Measurements from ENCODE around the gene CST9L.

Gene CST9L

GRCh38 chr20:23568320-23568970 lies at the start of gene CST9L:
TSS of gene CST9L (minus strand) at chr20:23568484. CDS start at chr20:23568450, 34 bp downstream.
- no peak for TF ChIP-seq CTCF (IDR thresholded peaks at IDR 0.05)
- H3K4me3 ChIP-seq, result no peak within 1 kb of the TSS
- peak; percentile 56 for DNase-seq (ENCODE audit: low spot score)
- no peak within 1 kb of the TSS for H3K27ac ChIP-seq

- DNase-seq (ENCODE audit: low spot score), result no peak
- Histone ChIP-seq H3K4me3 (no peak overlapping the region), H3K27ac (peak overlapping the region; percentile 37 to 54)
- TF ChIP-seq CTCF (IDR thresholded peaks at IDR 0.05), result no peak
Measured at GRCh38 chr20:23614163-23614562, 45.9 kb upstream of the CST9L start.

GRCh38 chr20:23613676-23614075 lies 45.4 kb upstream of the CST9L start:
- no peak for TF ChIP-seq CTCF (IDR thresholded peaks at IDR 0.05)
- peak overlapping the region; percentile 37 to 54 for H3K27ac ChIP-seq
- no peak for DNase-seq (ENCODE audit: low spot score)
- no peak overlapping the region for H3K4me3 ChIP-seq

- Histone ChIP-seq H3K4me3 (no peak overlapping the region), H3K27ac (peak overlapping the region in 1 of 2 donors; percentile 10)
- DNase-seq (ENCODE audit: low spot score), result no peak
- TF ChIP-seq CTCF (IDR thresholded peaks at IDR 0.05), result no peak
Measured at GRCh38 chr20:23612396-23612795, 44.1 kb upstream of the CST9L start.

GRCh38 chr20:23609486-23610109 lies 41.3 kb upstream of the CST9L start:
- H3K27ac ChIP-seq, result no peak overlapping the region
- H3K4me3 ChIP-seq, result no peak overlapping the region
- DNase-seq (ENCODE audit: low spot score), result no peak
- TF ChIP-seq CTCF (IDR thresholded peaks at IDR 0.05), result no peak

- DNase-seq (ENCODE audit: low spot score), result no peak
- no peak overlapping the region for H3K4me3 ChIP-seq
- H3K27ac ChIP-seq, result no peak overlapping the region
- no peak for TF ChIP-seq CTCF (IDR thresholded peaks at IDR 0.05)
Measured at GRCh38 chr20:23608251-23608846, 40.1 kb upstream of the CST9L start.

Data from coronary artery (tissue), 2 donors.